ENCODE results near the gene LZTS2.

GRCh38 chr10:100972904-100973535 is 26.6 kb upstream of the LZTS2 start:
- TF ChIP-seq, protein P1, sequence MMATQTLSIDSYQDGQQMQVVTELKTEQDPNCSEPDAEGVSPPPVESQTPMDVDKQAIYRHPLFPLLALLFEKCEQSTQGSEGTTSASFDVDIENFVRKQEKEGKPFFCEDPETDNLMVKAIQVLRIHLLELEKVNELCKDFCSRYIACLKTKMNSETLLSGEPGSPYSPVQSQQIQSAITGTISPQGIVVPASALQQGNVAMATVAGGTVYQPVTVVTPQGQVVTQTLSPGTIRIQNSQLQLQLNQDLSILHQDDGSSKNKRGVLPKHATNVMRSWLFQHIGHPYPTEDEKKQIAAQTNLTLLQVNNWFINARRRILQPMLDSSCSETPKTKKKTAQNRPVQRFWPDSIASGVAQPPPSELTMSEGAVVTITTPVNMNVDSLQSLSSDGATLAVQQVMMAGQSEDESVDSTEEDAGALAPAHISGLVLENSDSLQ (IDR thresholded peaks at IDR 0.05), result no peak
- no peak for TF ChIP-seq ELF4 (IDR thresholded peaks at IDR 0.05)
- no peak for TF ChIP-seq SUZ12 (IDR thresholded peaks at IDR 0.05)

Measured in HEK293T (cell line).